IMR-90 (cell line): ENCODE measurements around the gene DSCAM. TPM values are rescaled to one million over a fixed set of nuclear protein-coding genes. Genes with fewer than 3 reads are reported as not detected.

Experiments used
- ATAC-seq: fragments of 200-7000 bp; cut with Tn5 transposase; 2 replicates; pipeline ENCODE4 v1.9.1; 2020; ENCODE audit warnings: low read depth, mild to moderate bottlenecking, moderate library complexity
- BruUV-seq: library from RNA; stranded (reverse); fragments of 400-500 nt; replicated peaks from 2 replicates; lab custom pipeline; 2021; lab: Mats Ljungman, UMichigan
- CTCF ChIA-PET: fragments of 300-600 bp; formaldehyde crosslinking; extraction: SDS; loops from one replicate; lab custom pipeline; 2021; ENCODE audit warnings: antibody characterized with exemption; lab: Yijun Ruan, JAX
- POLR2A ChIA-PET: fragments of 300-600 bp; sonication (Branson Sonifier 250); formaldehyde crosslinking; loops from one replicate; lab custom pipeline; 2022; ENCODE audit warnings: antibody characterized with exemption; ENCODE audit not compliant: unreplicated experiment; lab: Charles Lee
- DNase-seq: peaks from one replicate; pipeline ENCODE4 v3.0.0; 2013
- H2AFZ ChIP-seq: replicated peaks from 2 replicates; pipeline ENCODE3; 2013; ENCODE audit warnings: low read length, mild to moderate bottlenecking; ENCODE audit not compliant: poor library complexity
- H2AK5ac ChIP-seq: 2 replicates; pipeline ENCODE4 v1.6.1; 2013; ENCODE audit warnings: low read depth, low read length, inconsistent platforms
- H2AK9ac ChIP-seq: replicated peaks from 2 replicates; pipeline ENCODE3; 2013; ENCODE audit warnings: mild to moderate bottlenecking, low read depth, low read length, moderate library complexity; ENCODE audit not compliant: poor library complexity
- H2BK120ac ChIP-seq: 2 replicates; pipeline ENCODE4 v1.6.1; 2013; ENCODE audit warnings: low read depth, low read length, inconsistent platforms
- H2BK15ac ChIP-seq: 3 replicates; pipeline ENCODE4 v1.6.1; 2013; ENCODE audit warnings: low read depth, low read length, inconsistent platforms
- H2BK20ac ChIP-seq: 2 replicates; pipeline ENCODE4 v1.6.1; 2013; ENCODE audit warnings: low read depth, mild to moderate bottlenecking, inconsistent platforms, low read length, moderate library complexity
- H2BK5ac ChIP-seq: 2 replicates; pipeline ENCODE4 v1.6.1; 2013; ENCODE audit warnings: mild to moderate bottlenecking, low read depth, low read length, inconsistent platforms; ENCODE audit not compliant: poor library complexity, severe bottlenecking
- H3K14ac ChIP-seq: replicated peaks from 2 replicates; pipeline ENCODE4 v1.6.1; 2013; ENCODE audit warnings: low read depth, low read length, inconsistent platforms
- H3K18ac ChIP-seq: 2 replicates; pipeline ENCODE4 v1.6.1; 2013; ENCODE audit warnings: low read depth, low read length, control low read depth
- H3K23ac ChIP-seq: 2 replicates; pipeline ENCODE4 v1.6.1; 2013; ENCODE audit warnings: low read depth, low read length, inconsistent platforms
- H3K27ac ChIP-seq: 2 replicates; pipeline ENCODE4 v1.5.1; 2013; ENCODE audit warnings: mild to moderate bottlenecking, control low read depth, low read length; ENCODE audit not compliant: insufficient read depth
- H3K27me3 ChIP-seq: 2 replicates; pipeline ENCODE4 v1.6.1; 2013; ENCODE audit warnings: low read length; ENCODE audit not compliant: control insufficient read depth, insufficient read depth
- H3K36me3 ChIP-seq: 2 replicates; pipeline ENCODE4 v1.6.1; 2013; ENCODE audit warnings: low read length, mixed read lengths; ENCODE audit not compliant: control insufficient read depth, insufficient read depth
- H3K4ac ChIP-seq: 2 replicates; pipeline ENCODE4 v1.6.1; 2013; ENCODE audit warnings: low read depth, low read length, inconsistent platforms
- H3K4me1 ChIP-seq: 2 replicates; pipeline ENCODE4 v1.6.1; 2013; ENCODE audit warnings: low read length, mixed read lengths; ENCODE audit not compliant: control insufficient read depth, insufficient read depth
- H3K4me2 ChIP-seq: 2 replicates; pipeline ENCODE4 v1.6.1; 2013; ENCODE audit warnings: low read depth, mild to moderate bottlenecking, control low read depth, low read length, moderate library complexity
- H3K4me3 ChIP-seq: 2 replicates; pipeline ENCODE4 v1.5.1; 2013; ENCODE audit warnings: low read depth, mild to moderate bottlenecking, control low read depth, low read length, moderate library complexity; ENCODE audit not compliant: insufficient read depth
- H3K56ac ChIP-seq: 2 replicates; pipeline ENCODE4 v1.6.1; 2013; ENCODE audit warnings: low read length, inconsistent platforms; ENCODE audit not compliant: insufficient read depth; ENCODE audit errors: extremely low read depth
- H3K79me1 ChIP-seq, 2 experiments: 2 replicates each; pipeline ENCODE4 v1.6.1; 2013; ENCODE audit warnings: low read length in 2 of 2, inconsistent platforms in 1 of 2, low read depth in 1 of 2
- H3K9ac ChIP-seq: 2 replicates; pipeline ENCODE4 v1.6.1; 2013; ENCODE audit warnings: low read depth, low read length, control low read depth
- H3K9me1 ChIP-seq: 2 replicates; pipeline ENCODE4 v1.6.1; 2013; ENCODE audit warnings: low read length, inconsistent platforms; ENCODE audit not compliant: insufficient read depth
- H3K9me3 ChIP-seq: 2 replicates; pipeline ENCODE4 v1.6.1; 2013; ENCODE audit warnings: low read length; ENCODE audit not compliant: control insufficient read depth, insufficient read depth
- H4K20me1 ChIP-seq: 2 replicates; pipeline ENCODE4 v1.6.1; 2013; ENCODE audit warnings: low read length, inconsistent platforms; ENCODE audit not compliant: insufficient read depth
- H4K5ac ChIP-seq: 2 replicates; pipeline ENCODE4 v1.6.1; 2013; ENCODE audit warnings: mild to moderate bottlenecking, low read depth, low read length, control low read depth
- H4K8ac ChIP-seq, 2 experiments: 2 replicates each; pipeline ENCODE4 v1.6.1; 2013; ENCODE audit warnings: low read depth in 2 of 2, low read length in 2 of 2, control low read depth in 1 of 2, inconsistent platforms in 1 of 2
- H4K91ac ChIP-seq: 2 replicates; pipeline ENCODE4 v1.6.1; 2013; ENCODE audit warnings: low read depth, low read length, inconsistent platforms; ENCODE audit not compliant: insufficient read depth
- MAFK ChIP-seq: IDR thresholded peaks from 2 replicates; pipeline ENCODE4 v1.6.1; 2012; ENCODE audit warnings: low read depth, low read length, improper control_type of control experiment
- POLR2A ChIP-seq: IDR thresholded peaks from 2 replicates; pipeline ENCODE4 v1.6.1; 2012; ENCODE audit warnings: mild to moderate bottlenecking, low read depth, low read length
- WGBS, 2 experiments: methylation state at CpG; one replicate each; pipeline versions ENCODE4 v1.1.5 to v1.1.7; 2013; ENCODE audit warnings: missing lambda C conversion rate in 2 of 2; ENCODE audit not compliant: insufficient read length in 1 of 2; ENCODE audit errors: extremely low coverage in 2 of 2; 5-methylcytosine and 5-hydroxymethylcytosine counted together
- dilution Hi-C: fragments of 300-500 bp; cut with HindIII; formaldehyde crosslinking; loops from one replicate; pipeline ENCODE4 v1.14.3; 2018; ENCODE audit warnings: low sequenced_read_pairs; ENCODE audit not compliant: unreplicated experiment
- in situ Hi-C: fragments of 300-500 bp; cut with MboI; formaldehyde crosslinking; loops from 3 replicates; pipeline ENCODE4 v1.14.3; 2019; ENCODE audit warnings: low sequenced_read_pairs, inconsistent platforms, mixed read lengths
- intact Hi-C: fragments of 100-400 bp; cut with micrococcal nuclease; formaldehyde crosslinking; loops from 2 replicates; pipeline ENCODE4 v1.10.0; 2022
- polyA plus RNA-seq, 3 experiments: library from polyadenylated mRNA; depleted of rRNA; stranded (reverse); fragments of >200 nt; gene quantifications; 2 replicates each; pipeline ENCODE4 v1.2.3, GENCODE V29; 2012; ENCODE audit warnings: low replicate concordance in 1 of 3
- total RNA-seq: library from RNA; depleted of rRNA; stranded (reverse); fragments of >200 nt; gene quantifications from 2 replicates; pipeline ENCODE4 v1.2.3, GENCODE V29; 2012
- TF ChIP-seq, protein P1 (sequence below): fragments of 150-350 bp; IDR thresholded peaks from 2 replicates; pipeline ENCODE4 v1.6.1; 2017; ENCODE audit warnings: mild to moderate bottlenecking, antibody characterized with exemption, low read length, low read depth

The DSCAM gene
- total and polyA plus RNA-seq, 2 of the 4 experiments (the other 2 are of a cell fraction), result under 0.01 to 0.02 TPM

DNA sequence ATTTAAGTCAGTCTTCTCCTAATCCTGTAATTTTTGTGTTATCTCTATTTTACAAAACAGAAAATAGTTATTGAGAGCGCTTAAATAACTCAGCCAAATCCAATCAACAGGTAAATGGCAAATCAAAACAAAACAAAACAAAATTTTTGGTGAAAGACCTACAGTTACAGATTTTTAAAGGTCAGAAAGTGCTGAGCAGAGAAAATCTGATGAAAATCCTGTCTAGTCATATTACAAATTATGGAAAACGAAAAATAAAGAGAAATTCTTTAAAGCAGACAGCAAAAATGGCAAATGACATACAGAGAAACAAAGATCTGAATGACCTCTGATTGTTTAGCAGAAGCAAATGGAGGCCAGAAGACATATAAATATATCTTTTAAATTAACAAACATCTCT lies 497.4 kb downstream of the DSCAM start:
- H4K8ac ChIP-seq, result no peak overlapping the region
- H3K9me1 ChIP-seq, result no peaks in the 10 kb centered on the region
- H2BK20ac ChIP-seq, result no peak overlapping the region
- no peaks in the 10 kb centered on the region for H3K79me1 ChIP-seq
- no peak overlapping the region for H2BK5ac ChIP-seq
- no peaks in the 10 kb centered on the region for H4K20me1 ChIP-seq
- H2AFZ ChIP-seq, result no peak overlapping the region
- ChIA-PET CTCF (no interaction called here), POLR2A (no interaction called here)
- H3K9ac ChIP-seq, result no peak overlapping the region
- H3K23ac ChIP-seq, result no peak overlapping the region
- no TSS peak for BruUV-seq
- no peak overlapping the region for H4K91ac ChIP-seq
- H3K4me3 ChIP-seq, result no peak overlapping the region
- no peaks in the 10 kb centered on the region for H3K36me3 ChIP-seq
- no peak overlapping the region for H2AK9ac ChIP-seq
- H3K9me3 ChIP-seq, result peaks cover 5% of the 10 kb centered on the region
- H2BK120ac ChIP-seq, result no peak overlapping the region
- no peak overlapping the region for H2AK5ac ChIP-seq
- DNase-seq (no peak), ATAC-seq (no peak)
- no peaks in the 10 kb centered on the region for H3K27me3 ChIP-seq
- no peak overlapping the region for H3K18ac ChIP-seq
- no peaks in the 10 kb centered on the region for H3K4me1 ChIP-seq
- H2BK15ac ChIP-seq, result no peak overlapping the region
- in situ Hi-C loops, result no loop called here
- H3K27ac ChIP-seq, result no peak overlapping the region
- no peak overlapping the region for H3K56ac ChIP-seq
- intact Hi-C loops, result no loop called here
- no peak overlapping the region for H3K4me2 ChIP-seq
- TF ChIP-seq MAFK (peak; percentile 11; the same call in 1 of the 2 replicates), POLR2A (no peak)
- TF ChIP-seq, protein P1, sequence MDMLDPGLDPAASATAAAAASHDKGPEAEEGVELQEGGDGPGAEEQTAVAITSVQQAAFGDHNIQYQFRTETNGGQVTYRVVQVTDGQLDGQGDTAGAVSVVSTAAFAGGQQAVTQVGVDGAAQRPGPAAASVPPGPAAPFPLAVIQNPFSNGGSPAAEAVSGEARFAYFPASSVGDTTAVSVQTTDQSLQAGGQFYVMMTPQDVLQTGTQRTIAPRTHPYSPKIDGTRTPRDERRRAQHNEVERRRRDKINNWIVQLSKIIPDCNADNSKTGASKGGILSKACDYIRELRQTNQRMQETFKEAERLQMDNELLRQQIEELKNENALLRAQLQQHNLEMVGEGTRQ, result no peak
- no CpG with 5 or more reads among the region's 2 CpGs for WGBS, 2 experiments
- H3K14ac ChIP-seq, result no peak overlapping the region
- no peak overlapping the region for H3K4ac ChIP-seq
- H4K5ac ChIP-seq, result no peak overlapping the region
- dilution Hi-C loops, result no loop called here
